KG1 (cell line): ENCODE data around the gene ZSWIM8.
"Not testable (repeated sequence)": the region's sequence is repeated elsewhere in the genome, so short reads cannot be mapped to it uniquely, and the experiment has no call there.

Experiments used
- DNase-seq: peaks from one replicate; lab custom pipeline; 2025; lab: John Stamatoyannopoulos, UW

Gene ZSWIM8

DNA sequence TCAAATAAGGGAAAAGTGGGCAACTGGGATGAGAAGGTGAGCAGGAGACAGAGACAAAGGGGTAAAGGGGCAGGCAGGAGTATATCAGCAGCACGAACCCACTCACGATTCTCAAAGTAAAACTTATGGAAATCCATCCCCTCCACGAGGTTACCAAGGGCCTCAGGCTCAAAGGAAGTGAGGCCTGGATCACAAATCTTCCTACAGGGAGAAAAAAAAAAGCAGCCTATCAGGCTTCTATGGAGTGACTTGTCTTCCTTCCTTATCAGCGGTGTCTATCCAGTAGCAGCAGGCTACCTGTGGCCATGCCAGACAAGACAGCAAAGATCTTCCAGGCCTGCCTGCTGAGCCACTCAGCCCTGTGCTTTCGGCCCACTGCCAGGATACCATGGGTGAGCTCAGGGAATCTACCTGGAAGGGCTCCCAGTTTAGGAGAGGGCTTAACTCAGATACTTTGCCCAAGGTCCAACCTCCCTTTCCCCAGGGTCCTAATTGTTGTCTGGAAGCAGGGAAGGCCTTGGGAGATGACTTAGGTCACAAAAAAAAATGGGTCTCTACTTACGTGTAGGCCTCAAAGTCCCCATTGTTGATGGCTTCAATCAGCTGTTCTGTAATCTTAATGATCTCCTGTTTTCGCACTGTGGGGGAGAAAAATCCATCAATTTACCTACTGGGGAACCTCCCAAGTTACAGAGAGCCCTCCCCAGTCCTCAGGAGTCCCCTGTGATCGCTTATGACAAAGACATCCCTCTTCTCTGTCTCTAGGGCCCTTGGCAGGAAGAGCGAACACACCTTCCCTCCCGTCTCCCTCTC is 31.7 kb downstream of the ZSWIM8 start:
- no peak for DNase-seq

GRCh38 chr10:73817826-73818225 is 32.4 kb downstream of the ZSWIM8 start:
- no peak for DNase-seq

DNA sequence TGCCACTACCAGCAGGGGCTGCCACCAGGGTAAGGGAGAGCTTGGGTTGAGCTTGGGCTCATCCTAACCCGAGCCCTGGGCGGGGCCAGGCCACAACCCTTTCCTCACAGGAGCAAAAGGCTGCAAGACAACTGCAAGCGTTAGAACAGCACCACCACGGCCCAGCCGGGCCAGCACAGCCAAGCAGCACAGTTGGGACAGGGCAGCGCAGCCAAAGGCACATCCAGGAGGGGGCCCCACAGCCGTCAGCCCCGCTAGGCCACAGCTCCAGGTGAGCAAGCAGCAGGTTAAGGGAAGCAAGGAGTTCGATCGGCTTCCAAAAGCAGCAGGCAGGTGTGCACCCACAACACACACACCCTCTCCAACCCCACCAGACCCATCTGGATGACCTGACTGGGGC is 33.0 kb downstream of the ZSWIM8 start:
- no peak for DNase-seq

- DNase-seq: no peak
These were observed 33.7 kb downstream of the ZSWIM8 start for GRCh38 chr10:73819081-73819480.

GRCh38 chr10:73819513-73820093 is 34.2 kb downstream of the ZSWIM8 start:
- no peak for DNase-seq

DNA sequence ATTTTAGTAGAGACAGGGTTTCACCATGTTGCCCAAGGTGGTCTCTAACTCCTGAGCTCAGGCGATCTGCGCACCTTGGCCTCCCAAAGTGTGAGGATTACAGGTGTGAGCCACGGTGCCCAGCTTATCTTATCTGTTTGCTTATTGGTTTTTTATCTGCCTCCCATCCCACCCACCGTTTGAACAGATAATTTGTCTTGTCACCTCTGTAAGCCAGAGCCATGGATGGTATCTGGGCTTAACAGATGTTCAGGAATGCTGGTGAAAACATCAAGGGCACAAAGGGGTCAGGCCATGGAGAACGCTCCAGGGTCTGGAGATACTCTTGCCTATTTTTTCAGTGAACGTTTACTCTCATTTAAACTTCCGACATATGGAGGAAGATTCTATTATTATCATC is 38.0 kb downstream of the ZSWIM8 start:
- no peak for DNase-seq

DNA sequence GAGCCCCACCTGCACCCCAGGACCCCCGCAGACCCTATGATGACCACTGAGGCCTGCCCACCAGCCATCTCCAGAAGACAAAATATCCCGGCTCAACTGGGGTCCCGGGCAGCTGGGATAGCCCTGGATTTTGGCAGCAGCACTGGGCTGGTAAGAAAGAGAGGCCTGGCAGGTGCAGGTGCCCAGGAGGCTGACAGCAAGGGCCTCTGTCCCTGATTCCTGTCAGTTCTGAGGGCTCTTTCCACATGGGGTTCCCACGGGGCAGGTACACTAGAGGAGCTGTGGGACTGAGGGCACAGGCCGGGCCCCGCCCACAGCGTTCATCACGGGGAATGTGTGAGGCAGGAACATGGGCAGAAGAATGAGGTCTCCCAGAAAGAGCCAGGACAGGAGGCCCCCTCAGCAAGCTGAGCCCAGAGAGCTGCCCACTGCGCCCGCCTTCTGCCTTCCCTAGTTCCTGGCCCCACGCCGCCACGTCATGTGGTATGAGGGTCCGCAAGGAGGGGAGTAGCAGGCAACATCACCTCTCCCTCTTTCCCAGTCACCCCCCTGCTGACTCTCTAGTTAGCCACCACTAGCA is 38.8 kb downstream of the ZSWIM8 start:
- DNase-seq: no peak

DNA sequence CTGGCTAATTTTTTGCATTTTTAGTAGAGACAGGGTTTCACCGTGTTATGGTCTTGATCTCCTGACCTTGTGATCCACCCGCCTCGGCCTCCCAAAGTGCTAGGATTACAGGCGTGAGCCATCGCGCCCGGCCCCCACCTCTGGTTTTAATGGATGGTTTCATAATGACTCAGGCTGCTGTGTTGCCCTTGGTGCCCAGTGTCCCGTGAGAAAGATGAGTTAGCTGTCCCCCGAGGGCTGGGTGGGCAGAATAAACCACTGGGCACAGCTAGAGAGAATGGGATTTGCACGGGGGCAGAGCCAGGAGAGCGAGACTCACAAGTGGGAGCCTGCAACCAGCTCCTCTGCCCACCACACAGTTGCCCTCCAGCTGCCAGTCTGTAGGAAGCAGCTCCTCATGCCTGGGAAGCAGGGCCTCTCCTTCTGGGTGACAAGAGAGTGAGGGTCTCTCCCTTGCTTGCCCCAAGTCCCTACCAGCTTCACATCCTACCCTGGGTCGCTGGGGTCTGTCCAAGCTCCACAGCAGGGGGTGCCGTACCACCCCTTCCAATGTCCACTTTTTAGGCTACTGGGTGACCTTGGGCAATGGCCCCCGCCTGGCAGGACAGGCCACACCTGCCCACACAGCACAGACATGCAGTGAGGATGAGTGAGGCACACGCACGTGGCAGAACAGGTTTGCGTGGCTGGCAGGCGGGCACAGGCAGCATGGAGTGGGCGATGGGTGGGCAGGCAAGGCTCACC is 42.1 kb downstream of the ZSWIM8 start:
- DNase-seq: no peak

DNA sequence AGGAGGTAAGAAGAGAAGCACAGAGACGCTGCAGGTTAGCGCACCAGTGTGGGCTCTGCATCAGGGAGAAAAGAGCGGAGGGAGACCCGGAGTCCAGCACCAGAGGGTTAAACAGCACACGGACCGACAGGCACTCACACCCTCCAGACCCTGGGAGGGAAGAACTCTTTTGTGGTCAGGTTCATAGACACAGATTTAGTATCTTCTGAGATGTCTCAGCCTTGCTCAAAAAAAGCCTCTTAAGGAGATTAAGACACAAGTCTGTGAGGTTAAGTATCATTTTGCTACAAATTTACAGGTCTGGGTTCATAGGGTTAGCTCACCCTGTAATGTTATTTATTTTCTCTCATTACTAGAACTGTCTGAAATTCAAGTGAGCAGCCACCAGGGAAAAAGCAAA is 42.8 kb downstream of the ZSWIM8 start:
- DNase-seq: no peak

DNA sequence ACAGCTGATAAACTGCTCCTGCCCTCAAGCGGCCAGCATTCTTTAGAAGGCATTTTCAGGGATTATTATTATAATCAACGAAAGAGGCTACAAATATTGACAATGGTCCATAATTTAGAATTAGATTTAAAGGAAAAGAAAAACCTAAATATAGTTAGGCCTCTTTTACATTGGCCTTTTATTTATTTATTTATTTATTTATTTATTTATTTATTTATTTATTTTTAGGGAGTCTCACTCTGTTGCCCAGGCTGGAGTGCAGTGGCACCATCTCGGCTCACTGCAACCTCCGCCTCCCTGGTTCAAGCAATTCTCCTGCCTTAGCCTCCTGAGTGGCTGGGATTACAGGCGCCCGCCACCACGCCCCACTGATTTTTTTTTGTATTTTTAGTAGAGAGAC is 43.7 kb downstream of the ZSWIM8 start:
- DNase-seq: not testable (repeated sequence)

DNA sequence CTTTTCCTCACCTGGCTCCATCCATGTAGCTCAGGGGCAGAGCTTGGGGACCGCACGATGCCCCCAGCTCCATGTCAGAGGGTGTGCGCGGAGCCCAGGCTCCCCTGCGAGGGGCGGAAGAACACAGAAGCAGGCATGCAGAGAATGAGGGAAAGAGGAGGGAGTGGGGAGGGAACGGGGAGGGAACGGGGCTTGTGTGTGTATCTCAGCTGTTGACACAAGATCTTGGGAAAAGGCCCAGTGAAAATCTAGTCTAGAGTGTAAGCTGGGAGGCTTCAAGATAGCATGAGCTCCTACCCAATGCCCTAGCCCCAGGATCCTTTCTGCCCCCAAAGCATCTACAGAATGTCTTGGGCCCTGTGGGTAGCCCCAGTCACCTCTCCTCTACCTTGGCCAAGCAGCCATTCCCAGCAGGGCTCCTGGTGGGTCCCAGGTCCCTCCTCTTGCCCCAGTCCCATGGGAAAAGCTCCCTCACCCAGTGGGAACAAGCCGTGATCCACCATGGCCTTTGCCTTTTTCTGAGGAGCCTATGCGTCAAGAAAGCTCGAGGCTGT is 51.1 kb downstream of the ZSWIM8 start:
- DNase-seq: no peak

DNA sequence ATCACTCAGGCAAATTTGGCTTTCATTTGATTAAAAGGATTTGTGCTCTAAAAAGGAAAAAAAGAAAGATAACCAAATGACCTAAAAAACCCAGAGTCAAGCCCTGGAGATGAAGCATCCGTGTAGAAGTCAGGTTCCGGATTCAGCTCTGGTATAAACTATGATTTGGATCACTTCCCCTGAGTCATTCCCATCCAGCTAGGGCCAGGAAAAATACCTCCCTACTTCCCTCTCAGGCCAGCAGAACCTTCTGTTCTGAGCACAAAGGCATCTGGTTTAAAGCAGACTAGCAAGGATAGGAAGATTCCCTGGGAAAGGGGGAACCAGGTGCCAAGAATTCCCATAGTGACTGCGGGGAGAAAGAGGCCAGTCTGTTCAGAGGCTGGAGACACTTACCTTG is 51.7 kb downstream of the ZSWIM8 start:
- DNase-seq: no peak

DNA sequence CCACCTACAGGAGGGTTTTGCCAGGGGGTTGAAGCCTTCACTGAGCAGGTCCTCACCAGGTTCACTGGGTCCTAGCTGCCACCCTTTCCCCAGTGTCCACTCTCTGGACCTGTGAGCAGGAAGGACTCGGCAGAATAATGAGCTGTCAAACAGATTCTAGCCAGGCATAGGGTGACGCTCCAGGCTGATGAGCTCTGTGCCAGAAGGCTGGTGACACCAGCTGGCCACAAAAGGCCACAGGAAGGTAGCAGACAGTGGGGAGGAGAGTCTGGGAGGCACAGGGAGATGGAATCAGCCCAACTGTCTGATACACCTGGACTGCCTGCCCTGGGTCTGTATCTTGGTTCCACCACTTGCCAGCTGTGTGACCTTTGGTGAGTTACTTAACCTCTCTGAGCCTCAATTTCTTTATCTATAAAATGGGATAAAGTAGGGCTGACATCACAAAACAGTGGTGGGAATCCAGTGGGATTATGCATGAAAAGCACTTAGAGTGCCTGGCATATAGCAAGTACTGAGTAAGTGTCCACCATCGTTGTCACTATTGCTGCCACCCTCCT is 52.7 kb downstream of the ZSWIM8 start:
- no peak for DNase-seq

DNA sequence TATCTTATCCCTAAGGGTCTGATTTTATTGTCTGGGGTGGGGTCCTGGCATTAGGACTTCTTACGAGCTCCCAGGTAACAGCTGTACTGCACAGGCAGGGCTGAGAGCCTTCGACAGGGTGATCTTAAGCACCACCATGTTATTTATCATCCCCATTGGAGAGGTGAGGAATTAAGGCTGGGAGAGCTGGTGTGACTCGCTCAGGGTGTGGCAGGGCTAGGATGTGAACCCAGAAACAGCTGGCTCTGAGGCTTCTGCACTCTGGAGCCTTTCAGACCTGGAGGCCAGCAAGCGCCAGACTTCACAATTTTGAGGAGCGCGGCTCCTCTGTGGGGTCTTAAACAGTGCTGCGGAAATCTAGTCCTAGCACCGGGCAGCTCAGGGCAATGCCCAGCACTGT is 53.4 kb downstream of the ZSWIM8 start:
- DNase-seq: no peak

GRCh38 chr10:73839276-73839966 is 54.0 kb downstream of the ZSWIM8 start:
- no peak for DNase-seq

- DNase-seq: no peak
These were observed 54.6 kb downstream of the ZSWIM8 start for GRCh38 chr10:73840056-73840402.

GRCh38 chr10:73840403-73841060 is 55.1 kb downstream of the ZSWIM8 start:
- DNase-seq: no peak

DNA sequence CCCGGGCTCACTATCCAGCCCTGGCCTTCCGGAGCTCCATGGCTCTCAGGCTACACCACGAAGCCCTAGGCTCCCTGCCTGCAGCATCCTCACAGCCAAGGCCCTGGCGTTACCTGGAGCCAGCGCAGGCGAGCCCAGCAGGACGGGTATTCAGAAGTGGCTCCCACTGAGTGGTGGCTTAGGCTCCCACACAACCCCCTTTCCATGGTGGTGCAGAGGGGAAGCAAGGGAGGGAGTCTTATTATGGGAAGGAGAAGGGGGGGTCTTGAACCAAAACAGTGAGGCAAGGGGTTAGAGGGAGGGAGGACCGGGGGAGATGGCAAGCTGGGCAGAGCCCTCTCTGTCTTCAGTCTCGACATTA is 55.6 kb downstream of the ZSWIM8 start:
- DNase-seq: no peak

GRCh38 chr10:73841526-73842285 is 56.3 kb downstream of the ZSWIM8 start:
- no peak for DNase-seq

DNA sequence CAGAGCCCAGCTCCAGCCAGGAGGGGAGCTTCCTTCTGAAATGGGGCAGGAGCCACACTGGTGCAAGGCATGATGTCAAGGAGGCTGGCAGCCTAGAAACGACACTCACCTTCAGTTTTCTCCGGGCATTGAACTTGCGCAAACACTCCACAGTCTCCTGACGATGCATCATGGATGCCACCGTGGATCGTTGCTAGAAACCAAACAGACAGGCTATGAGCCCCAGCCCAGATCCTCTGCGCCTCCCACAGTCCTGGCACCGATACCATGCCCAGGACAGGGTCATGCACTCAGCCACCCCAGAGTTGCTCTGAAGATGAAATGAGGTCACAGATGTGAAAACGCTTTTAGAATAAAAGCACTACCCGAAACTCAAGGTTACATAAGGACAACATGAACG is 56.9 kb downstream of the ZSWIM8 start:
- no peak for DNase-seq
